GM20431 (cell line): ENCODE data around the gene CILP2.

Experiments used
- in situ Hi-C: fragments of 300-500 bp; cut with MseI, MboI; formaldehyde crosslinking; loops from one replicate; pipeline ENCODE4 v1.15.0; 2020; ENCODE audit warnings: low sequenced_read_pairs; ENCODE audit not compliant: unreplicated experiment

CILP2 gene, protein sequence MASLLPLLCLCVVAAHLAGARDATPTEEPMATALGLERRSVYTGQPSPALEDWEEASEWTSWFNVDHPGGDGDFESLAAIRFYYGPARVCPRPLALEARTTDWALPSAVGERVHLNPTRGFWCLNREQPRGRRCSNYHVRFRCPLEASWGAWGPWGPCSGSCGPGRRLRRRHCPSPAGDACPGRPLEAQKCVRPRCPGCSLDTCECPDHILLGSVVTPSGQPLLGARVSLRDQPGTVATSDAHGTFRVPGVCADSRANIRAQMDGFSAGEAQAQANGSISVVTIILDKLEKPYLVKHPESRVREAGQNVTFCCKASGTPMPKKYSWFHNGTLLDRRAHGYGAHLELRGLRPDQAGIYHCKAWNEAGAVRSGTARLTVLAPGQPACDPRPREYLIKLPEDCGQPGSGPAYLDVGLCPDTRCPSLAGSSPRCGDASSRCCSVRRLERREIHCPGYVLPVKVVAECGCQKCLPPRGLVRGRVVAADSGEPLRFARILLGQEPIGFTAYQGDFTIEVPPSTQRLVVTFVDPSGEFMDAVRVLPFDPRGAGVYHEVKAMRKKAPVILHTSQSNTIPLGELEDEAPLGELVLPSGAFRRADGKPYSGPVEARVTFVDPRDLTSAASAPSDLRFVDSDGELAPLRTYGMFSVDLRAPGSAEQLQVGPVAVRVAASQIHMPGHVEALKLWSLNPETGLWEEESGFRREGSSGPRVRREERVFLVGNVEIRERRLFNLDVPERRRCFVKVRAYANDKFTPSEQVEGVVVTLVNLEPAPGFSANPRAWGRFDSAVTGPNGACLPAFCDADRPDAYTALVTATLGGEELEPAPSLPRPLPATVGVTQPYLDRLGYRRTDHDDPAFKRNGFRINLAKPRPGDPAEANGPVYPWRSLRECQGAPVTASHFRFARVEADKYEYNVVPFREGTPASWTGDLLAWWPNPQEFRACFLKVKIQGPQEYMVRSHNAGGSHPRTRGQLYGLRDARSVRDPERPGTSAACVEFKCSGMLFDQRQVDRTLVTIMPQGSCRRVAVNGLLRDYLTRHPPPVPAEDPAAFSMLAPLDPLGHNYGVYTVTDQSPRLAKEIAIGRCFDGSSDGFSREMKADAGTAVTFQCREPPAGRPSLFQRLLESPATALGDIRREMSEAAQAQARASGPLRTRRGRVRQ

GRCh38 chr19:19538061-19538784 is at the start of gene CILP2:
Gene CILP2 (plus strand): TSS chr19:19538265. CDS start chr19:19538350, 85 bp downstream.
- in situ Hi-C loops, result loop anchor here (25.0 kb wide), 3 partner anchors 99 to 749 kb away; partner anchors contain the start of genes GMIP and LPAR2

- in situ Hi-C loops, result no loop called here
Measured at GRCh38 chr19:19488875-19489690, 49.0 kb upstream of the CILP2 start.

DNA sequence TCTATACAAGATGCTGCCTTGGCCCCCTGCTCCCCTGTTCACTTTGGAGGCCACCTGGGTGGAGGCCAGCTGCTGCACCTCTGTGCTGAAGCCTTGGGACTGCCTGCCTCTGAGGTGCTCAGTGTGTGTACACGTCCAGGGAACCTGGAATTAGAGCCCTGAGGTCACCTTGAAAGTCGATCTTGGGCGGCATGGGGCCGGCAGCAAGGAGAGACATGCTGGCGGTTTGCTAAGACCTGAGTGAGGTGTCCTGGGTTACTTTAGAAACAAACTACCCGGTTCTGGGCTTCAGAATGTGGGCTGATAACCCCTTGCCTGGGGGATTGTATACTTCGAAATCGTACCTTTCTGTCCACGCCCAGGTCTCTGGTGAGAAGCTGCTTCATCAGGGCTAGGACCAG is 48.3 kb upstream of the CILP2 start:
- in situ Hi-C loops, result loop anchor here (5.0 kb wide), 1 partner anchor 123 kb away; no protein-coding TSS in a partner anchor

- in situ Hi-C loops, result loop anchor here (5.0 kb wide), 1 partner anchor 123 kb away; no protein-coding TSS in a partner anchor
Measured at GRCh38 chr19:19490214-19490968, 47.7 kb upstream of the CILP2 start.

DNA sequence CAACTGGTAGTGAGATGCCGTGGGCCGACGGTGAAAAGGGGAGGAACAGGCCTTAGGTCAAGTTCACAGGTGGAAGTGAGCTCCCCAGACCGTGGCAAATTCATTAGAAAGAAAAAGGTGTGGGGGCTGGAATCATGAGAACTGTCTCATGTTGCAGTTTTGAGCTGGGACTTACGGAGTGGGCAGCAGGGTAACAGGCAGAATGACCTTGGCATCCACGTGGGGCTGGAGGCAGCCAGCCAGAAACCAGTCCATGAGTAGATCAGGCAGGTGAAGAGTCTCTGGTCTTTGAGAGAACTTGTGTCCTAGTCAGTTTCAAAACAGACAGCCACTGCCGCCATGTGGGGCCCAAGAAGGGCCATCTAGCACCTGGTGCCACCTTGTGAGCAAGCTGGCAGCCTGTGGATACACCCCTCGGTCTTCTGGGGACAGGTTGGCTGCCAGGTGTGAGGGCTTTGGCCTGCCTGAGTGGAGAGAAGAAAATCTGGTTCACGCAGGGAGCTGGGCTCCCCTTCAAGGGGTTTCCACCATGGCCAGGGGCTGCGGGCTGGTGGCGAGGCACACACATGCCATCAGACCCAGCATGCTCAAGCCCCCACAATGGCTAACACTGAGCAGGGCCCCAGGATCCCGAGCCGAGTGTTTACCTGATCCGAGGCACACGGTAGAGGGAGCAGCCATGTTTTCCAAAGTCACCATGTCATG is 46.6 kb upstream of the CILP2 start:
- in situ Hi-C loops, result loop anchor here (5.0 kb wide), 1 partner anchor 124 kb away; no protein-coding TSS in a partner anchor

DNA sequence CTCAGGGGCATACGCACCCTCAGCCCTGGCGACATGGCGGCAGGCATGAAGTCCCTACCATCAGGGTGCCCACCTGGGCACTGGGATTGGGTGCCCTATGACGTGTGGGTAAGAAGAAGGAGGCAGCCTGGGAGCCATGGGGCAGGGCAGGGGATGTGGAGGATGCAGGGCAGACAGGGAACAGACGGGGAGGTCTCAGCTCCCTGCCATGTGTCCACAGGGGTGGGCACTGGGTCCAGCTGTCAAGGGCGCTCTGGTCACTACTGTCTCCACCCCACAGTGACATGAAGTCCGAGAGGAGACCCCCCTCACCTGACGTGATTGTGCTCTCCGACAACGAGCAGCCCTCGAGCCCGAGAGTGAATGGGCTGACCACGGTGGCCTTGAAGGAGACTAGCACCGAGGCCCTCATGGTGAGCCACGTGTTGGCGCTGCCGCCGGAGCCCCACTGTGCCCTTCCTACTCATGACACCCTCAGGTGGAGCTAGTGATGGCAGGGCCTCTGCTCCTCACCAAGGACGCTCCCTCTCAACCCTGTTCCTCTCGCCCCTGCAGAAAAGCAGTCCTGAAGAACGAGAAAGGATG is 45.9 kb upstream of the CILP2 start:
- in situ Hi-C loops, result loop anchor here (5.0 kb wide), 1 partner anchor 125 kb away; no protein-coding TSS in a partner anchor

DNA sequence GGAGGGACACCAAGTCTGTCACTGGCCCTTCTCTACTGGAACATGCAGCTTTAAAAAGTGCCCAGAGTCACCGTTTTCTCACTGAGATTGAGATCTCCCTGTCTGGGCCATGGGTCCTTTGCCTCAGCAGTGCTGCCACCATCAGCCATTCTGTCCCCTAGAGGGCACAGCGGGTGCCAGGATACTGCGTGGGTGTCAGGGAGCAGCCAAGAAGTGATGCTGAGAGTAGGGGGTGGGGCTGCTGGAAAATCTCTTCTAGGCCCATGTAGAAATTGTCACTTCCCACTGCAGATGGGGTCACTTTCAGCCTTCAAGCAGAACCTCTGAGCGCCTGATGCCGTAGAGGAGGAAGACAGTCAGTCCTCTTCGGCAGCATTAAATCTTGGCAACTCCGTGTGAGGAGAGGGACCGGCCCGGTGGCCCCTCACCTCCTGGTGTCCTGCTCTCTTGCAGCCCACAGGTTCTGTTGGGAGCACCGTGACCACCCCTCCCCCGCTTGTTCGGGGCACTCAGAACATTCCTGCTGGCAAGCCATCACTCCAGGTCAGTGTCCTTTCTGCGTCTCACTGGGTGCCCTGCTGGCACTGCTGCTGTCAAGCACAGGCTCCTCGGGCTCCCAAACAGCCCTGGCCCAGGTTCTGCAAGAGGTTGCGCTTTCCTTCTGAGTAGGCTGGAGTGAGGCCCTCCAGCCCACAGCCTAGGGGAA is 44.1 kb upstream of the CILP2 start:
- in situ Hi-C loops, result loop anchor here (5.0 kb wide), 1 partner anchor 127 kb away; no protein-coding TSS in a partner anchor

GRCh38 chr19:19495614-19496603 is 42.2 kb upstream of the CILP2 start:
- in situ Hi-C loops, result no loop called here

- in situ Hi-C loops, result no loop called here
Measured at GRCh38 chr19:19498255-19498991, 39.6 kb upstream of the CILP2 start.

DNA sequence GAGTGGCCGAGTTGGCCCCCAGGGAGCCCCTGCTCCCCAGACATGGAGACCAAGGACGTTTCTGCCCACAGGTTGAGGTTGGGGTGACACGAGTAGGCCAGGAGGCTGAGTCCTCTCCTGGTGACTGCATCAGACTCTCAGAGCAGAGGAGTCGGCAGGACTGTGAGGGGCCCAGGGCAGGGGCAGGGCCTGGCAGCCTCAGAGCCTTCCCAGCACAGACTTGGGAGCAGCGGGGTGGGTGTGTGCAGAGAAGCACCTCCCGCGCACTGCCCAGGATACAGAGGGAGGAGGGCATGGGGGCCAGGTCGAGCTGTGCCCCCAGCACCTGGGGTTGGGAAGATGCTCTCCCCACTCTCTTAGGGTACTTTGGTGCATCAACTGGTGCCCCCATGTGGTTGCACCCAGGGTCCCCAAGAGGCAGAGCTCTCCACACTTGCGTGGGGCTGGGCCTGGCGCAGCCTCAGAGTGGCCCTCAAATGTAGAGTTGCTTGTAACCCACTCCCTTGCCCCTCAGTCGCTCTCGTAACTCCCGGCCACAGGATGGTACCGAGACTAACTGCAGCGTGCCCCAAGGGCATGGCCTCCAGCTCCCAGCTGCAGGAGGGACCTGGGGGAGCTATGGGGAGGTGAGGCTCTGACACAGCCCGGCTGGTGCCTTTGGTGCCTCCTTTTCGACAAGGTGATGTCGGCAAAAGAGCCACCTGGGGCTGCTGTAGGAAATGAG is 38.6 kb upstream of the CILP2 start:
- in situ Hi-C loops, result no loop called here

DNA sequence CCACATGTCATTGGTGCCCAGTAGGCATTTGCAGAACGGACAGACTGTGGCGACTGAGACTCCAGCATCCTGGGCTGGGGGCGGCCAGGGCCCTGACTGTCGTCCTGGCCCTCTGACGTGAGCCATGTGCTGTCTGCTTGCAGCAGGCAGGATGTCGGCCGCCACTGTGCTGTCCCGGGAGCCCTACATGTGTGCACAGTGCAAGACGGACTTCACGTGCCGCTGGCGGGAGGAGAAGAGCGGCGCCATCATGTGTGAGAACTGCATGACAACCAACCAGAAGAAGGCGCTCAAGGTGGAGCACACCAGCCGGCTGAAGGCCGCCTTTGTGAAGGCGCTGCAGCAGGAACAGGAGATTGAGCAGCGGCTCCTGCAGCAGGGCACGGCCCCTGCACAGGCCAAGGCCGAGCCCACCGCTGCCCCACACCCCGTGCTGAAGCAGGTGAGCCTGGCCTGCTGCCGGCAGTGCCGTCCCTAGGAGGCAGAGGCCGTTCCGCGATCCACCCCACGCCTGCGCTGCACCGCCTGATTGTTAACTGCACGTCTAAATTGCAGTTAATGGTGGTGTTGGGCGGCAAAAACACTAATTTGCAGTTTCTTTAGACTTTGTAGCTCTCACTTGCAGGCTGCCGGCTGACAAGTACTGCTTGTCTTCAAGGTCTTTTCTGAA is 37.0 kb upstream of the CILP2 start:
- in situ Hi-C loops, result no loop called here

DNA sequence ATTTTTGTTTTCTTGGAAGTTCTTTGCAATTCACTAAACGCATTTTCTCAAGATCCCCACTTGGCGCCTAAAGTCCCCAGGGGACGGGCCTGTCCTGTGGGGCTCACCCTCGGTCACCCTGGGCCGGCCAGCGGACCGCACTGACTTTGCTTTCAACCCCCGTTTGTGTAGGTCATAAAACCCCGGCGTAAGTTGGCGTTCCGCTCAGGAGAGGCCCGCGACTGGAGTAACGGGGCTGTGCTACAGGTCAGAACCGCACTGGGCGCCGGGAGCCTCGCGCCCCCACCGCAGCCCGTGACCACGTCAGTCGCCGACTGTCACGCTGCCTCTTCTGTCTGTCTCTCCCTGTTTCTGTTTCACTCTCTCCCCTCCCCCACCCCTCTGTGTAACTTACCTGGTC is 36.3 kb upstream of the CILP2 start:
- in situ Hi-C loops, result no loop called here

DNA sequence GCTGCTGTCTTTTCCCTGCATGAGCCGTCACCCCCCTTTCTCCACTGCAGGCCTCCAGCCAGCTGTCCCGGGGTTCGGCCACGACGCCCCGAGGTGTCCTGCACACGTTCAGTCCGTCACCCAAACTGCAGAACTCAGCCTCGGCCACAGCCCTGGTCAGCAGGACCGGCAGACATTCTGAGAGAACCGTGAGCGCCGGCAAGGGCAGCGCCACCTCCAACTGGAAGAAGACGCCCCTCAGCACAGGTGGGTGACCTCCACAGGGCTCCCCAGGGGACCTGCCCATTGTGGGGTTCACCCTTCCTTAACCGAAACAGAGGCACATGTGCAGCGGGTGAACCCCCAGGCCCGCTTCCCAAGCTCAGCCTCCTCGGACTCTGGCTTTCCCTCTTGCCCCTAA is 35.8 kb upstream of the CILP2 start:
- in situ Hi-C loops, result no loop called here
